IPS-18a (cell line): ENCODE measurements around the gene KIFC3.

Source experiments
- H3K27ac ChIP-seq: one replicate; pipeline ENCODE4 v1.5.1; 2013; ENCODE audit warnings: low read length
- H3K27me3 ChIP-seq: one replicate; pipeline ENCODE4 v1.6.1; 2013; ENCODE audit warnings: mild to moderate bottlenecking, low read length; ENCODE audit not compliant: control insufficient read depth, insufficient read depth
- H3K36me3 ChIP-seq: one replicate; pipeline ENCODE4 v1.6.1; 2013; ENCODE audit warnings: low read depth, low read length; ENCODE audit not compliant: control insufficient read depth
- H3K4me1 ChIP-seq: one replicate; pipeline ENCODE4 v1.6.1; 2013; ENCODE audit warnings: low read depth, low read length; ENCODE audit not compliant: control insufficient read depth
- H3K4me3 ChIP-seq: one replicate; pipeline ENCODE4 v1.5.1; 2013; ENCODE audit warnings: low read length
- H3K9ac ChIP-seq: one replicate; pipeline ENCODE4 v1.6.1; 2013; ENCODE audit warnings: mild to moderate bottlenecking, low read length, moderate library complexity
- H3K9me3 ChIP-seq: one replicate; pipeline ENCODE4 v1.6.1; 2013; ENCODE audit warnings: low read depth, low read length; ENCODE audit not compliant: control insufficient read depth

Gene KIFC3

DNA sequence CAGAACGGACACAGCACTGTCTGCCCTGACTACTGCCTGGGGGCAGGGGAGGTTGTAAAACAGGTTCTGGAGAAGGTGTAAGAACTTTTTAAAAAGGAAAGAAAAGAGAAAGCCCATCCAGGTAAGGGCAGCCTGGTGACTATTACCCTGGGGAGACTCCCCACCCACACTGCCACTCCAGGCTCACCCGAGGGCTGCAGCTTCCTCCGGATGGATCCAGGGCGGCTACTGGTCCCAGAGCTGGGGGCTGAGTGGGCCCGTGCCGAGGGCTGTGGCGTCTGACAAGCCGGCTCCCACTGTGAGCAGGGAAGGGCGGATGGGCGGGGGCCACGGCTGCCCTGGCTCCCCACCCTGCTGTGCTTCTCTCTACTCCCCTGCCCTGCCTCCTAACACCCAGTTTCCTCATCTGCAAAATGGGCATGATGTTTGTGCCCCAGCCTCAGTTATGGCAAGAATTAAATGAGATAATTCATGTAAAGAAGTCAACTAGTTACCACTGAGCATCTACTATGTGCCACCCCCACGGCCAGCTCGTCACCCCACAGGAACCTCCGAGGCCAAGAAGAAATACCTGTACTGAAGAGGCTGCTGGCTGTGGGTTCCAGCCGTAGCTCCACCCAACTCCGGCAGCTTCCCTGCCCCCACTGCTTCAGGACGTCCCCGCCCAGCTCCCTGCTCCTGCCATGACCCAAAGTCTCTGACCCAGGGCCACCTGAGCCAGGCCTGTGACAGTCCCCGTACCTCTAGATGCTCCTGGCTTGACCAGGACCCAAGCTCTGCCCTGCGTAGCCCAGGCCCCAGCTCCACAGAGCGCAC lies 42.5 kb downstream of the KIFC3 start:
- Histone ChIP-seq H3K36me3 (peaks cover 11% of the 10 kb centered on the region), H3K4me3 (no peak overlapping the region), H3K9ac (no peak overlapping the region), H3K27ac (no peak overlapping the region), H3K27me3 (no peaks in the 10 kb centered on the region), H3K9me3 (no peaks in the 10 kb centered on the region), H3K4me1 (no peaks in the 10 kb centered on the region)

DNA sequence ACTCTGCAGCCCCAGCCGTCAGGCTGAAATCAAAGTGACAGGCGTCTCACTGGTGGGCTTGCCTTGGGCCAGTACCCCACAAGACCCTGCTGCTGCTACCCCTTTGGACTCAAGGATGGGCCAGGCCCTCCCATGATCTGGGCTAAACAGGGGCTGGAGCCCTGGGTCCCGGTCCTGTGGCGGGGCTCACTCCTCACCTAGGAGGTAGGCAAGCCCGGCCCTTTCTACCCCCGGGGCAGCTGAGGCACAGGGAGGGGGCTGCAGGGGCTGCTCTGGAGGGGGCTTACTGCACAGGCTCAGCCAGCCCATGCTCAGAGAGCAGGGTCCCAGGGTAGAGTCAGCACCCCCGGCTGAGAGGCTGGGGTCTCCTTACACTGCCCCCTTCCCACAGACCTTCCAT lies 43.2 kb downstream of the KIFC3 start:
- Histone ChIP-seq H3K27me3 (no peaks in the 10 kb centered on the region), H3K9me3 (no peaks in the 10 kb centered on the region), H3K4me3 (no peak overlapping the region), H3K4me1 (no peaks in the 10 kb centered on the region), H3K27ac (no peak overlapping the region), H3K9ac (no peak overlapping the region), H3K36me3 (peaks cover 11% of the 10 kb centered on the region)

DNA sequence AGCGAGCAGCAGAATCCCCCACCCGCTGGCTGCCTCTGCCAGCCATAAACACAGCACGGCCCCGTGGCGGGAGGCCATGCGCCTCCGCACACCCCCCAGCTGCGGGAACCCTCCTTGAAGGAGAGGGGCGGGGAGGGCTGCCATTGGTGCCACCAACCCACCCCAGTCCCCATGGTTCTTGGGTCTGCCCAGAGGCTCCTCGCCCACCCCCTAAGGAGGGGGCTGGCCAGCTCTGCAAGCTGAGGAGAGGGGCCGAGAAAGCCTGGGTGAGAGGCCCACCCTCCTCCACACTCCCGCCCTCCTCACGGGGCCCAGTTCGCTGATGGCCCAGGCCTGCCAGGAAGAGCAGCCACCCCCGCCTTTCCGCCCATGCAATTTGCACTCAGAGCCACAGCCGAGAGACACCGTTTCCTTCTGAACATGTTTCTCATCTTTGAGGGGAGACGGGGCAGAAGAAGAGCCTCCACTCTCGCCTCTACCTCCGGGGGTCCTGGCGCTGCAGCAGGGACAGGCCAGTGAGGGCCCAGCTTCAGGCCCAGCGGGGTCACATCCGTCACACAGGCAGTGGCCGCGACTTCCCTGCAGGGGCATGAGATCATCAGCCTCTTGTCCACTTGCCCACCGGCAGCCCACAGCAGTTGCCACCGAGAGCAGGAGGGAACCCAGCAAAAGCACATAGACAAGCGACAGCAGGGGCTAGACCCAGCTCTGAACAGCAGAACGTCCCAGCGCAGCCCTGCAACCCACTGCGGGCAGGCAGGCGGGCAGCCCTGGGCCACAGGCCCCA lies 43.8 kb downstream of the KIFC3 start:
- Histone ChIP-seq H3K36me3 (peaks cover 11% of the 10 kb centered on the region), H3K27me3 (no peaks in the 10 kb centered on the region), H3K4me1 (no peaks in the 10 kb centered on the region), H3K9me3 (no peaks in the 10 kb centered on the region), H3K27ac (no peak overlapping the region), H3K4me3 (no peak overlapping the region), H3K9ac (no peak overlapping the region)

DNA sequence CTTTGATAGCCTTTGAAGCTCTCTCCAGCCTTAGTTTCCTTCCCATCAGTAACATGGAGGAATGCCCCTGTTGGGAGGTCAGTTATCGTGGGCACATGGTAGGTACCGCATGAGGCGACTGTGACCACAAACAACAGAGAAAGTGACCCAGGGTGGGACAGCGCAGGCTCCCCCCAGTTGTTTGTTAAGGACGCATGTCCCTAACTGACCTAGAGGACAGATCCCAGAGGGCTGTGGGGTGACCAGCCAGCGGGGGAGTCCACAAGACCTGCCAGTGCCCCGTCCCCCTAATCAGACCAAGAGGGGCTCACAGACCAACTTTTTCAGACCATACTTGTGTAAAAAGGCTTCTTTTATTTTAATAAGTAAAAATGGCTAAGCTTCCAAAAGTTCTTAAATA lies 44.4 kb downstream of the KIFC3 start:
- no peak overlapping the region for H3K4me3 ChIP-seq
- peaks cover 11% of the 10 kb centered on the region for H3K36me3 ChIP-seq
- no peaks in the 10 kb centered on the region for H3K27me3 ChIP-seq
- H3K9me3 ChIP-seq = no peaks in the 10 kb centered on the region
- H3K9ac ChIP-seq = no peak overlapping the region
- H3K27ac ChIP-seq = no peak overlapping the region
- no peaks in the 10 kb centered on the region for H3K4me1 ChIP-seq

DNA sequence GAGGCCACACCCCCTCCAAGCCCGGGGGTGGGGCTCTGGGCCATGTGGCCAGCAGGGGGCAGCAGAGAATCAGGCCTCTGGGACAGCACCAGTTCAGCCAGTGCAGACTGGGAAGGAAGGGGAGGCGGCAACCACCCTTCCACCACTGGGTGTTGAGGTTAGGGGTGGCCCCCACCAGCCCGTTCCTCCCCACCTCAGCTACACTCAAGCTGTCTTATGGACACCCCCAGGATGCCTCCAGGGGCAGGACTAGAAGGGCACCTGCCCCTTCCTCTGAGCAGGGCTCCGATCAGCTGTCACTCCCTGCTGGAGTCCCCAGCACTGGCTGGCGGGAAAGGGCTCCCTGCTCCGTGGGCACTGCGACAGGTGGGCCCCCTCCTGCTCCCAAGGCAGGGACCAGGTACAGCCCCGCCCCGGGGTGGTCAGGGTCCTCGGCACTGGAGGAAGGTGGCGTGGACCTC lies 44.9 kb downstream of the KIFC3 start:
- H3K4me3 ChIP-seq = no peak overlapping the region
- H3K4me1 ChIP-seq = no peaks in the 10 kb centered on the region
- no peaks in the 10 kb centered on the region for H3K9me3 ChIP-seq
- H3K36me3 ChIP-seq = peaks cover 11% of the 10 kb centered on the region
- no peak overlapping the region for H3K9ac ChIP-seq
- no peak overlapping the region for H3K27ac ChIP-seq
- no peaks in the 10 kb centered on the region for H3K27me3 ChIP-seq

DNA sequence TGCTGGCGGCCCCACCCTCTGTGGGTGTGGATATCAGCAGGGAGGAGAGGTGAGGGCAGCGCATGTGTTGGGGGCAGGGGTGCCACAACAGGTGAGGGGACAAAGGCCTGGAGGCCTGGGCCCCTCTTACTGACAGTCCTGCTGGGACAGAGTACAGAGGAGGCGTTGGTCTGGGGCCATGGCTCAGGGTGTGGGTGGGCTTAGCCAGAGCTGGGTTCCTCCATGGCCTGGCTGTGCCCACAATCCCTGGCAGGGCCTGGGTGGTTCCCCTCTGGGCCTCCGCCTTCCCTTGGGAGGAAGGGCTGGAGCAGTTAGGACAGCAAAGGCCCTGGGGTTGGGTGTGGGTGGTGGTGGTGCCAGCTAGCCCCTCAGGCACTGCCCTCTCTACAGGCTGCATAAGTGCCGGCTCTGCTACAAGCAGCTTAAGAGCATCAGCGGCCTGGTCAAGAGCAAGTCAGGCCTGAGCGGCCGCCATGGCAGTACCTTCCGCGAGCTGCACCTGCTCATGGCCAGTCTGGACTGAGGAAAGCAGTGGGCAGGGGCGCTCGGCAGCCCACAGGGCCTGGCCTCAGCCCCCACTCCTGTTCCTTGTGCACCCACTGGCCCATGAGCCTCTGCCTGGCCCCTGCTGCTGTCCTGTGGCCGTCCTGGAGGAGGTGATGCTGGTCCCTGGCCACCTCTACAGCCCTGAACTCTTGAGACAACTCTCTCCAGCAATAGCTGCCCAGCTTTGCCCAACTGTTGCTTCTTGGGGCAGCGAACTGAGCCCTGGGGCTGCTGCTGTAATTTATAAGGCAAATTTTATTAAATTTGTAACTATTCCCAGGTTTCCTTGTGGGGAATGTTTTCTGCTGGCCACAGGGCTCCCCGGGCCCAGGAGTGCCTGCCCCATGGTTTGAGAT lies 45.6 kb downstream of the KIFC3 start:
- Histone ChIP-seq H3K9ac (no peak overlapping the region), H3K4me1 (no peaks in the 10 kb centered on the region), H3K27me3 (no peaks in the 10 kb centered on the region), H3K36me3 (peaks cover 16% of the 10 kb centered on the region), H3K4me3 (no peak overlapping the region), H3K9me3 (no peaks in the 10 kb centered on the region), H3K27ac (no peak overlapping the region)

DNA sequence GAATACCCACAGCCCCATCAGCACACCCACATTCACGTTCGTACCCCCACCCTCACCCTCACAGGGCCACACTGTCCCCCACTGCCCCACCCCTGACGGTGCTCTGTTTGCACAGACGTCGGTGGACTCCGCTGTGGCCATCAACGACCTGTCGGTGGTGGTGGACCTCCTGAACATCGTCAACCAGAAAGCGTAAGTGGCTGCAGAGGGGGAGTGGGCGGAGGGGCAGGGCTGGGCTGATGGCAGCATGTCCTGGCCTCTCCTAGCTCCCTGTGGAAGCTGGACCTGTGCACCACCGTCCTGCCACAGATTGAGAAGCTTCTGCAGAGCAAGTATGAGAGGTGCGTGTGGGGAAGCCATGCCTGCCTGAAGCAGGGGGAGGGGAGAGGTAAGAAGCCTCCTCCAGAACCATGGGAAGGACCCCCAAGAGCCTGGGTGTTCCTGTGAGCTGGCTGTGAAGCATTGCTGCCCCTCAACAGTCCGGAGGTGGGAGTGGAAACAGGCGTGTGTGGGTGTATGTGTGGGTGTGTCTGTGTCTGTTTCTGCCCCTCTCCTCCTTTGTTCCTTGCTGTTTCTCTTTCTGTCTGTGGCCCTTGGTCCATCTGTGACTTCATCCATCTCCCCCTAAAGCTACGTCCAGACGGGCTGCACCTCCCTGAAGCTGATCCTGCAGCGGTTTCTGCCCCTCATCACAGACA lies 46.4 kb downstream of the KIFC3 start:
- H3K9me3 ChIP-seq = no peaks in the 10 kb centered on the region
- H3K9ac ChIP-seq = no peak overlapping the region
- no peaks in the 10 kb centered on the region for H3K27me3 ChIP-seq
- no peak overlapping the region for H3K27ac ChIP-seq
- H3K4me3 ChIP-seq = no peak overlapping the region
- peaks cover 23% of the 10 kb centered on the region for H3K36me3 ChIP-seq
- H3K4me1 ChIP-seq = no peaks in the 10 kb centered on the region

DNA sequence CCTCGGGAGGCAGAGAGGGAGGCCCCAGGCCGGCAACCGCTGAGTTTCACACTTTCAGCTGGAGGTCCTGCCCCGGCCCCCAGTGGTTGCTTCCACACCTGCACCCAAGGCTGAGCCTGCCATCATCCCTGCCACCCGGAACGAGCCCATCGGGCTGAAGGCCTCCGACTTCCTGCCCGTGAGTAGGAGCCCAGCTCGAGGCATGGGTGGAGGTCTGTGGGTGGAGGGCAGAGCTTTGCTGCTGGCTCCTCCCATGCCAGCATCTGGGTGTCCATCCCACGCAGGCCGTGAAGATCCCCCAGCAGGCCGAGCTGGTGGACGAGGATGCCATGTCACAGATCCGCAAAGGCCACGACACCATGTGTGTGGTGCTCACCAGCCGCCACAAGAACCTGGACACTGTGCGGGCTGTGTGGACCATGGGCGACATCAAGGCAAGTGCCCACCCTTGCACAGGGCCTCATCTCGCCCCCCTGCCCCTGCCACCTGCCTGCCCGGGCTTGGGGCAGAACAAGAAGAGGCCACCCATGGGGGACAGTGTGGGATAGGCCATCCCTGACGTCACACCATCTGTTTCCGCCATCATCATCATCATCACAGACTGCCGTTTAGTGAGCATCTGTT lies 47.1 kb downstream of the KIFC3 start:
- H3K27me3 ChIP-seq = no peaks in the 10 kb centered on the region
- H3K4me3 ChIP-seq = no peak overlapping the region
- no peak overlapping the region for H3K27ac ChIP-seq
- H3K9ac ChIP-seq = no peak overlapping the region
- H3K4me1 ChIP-seq = no peaks in the 10 kb centered on the region
- H3K9me3 ChIP-seq = no peaks in the 10 kb centered on the region
- peaks cover 23% of the 10 kb centered on the region for H3K36me3 ChIP-seq

DNA sequence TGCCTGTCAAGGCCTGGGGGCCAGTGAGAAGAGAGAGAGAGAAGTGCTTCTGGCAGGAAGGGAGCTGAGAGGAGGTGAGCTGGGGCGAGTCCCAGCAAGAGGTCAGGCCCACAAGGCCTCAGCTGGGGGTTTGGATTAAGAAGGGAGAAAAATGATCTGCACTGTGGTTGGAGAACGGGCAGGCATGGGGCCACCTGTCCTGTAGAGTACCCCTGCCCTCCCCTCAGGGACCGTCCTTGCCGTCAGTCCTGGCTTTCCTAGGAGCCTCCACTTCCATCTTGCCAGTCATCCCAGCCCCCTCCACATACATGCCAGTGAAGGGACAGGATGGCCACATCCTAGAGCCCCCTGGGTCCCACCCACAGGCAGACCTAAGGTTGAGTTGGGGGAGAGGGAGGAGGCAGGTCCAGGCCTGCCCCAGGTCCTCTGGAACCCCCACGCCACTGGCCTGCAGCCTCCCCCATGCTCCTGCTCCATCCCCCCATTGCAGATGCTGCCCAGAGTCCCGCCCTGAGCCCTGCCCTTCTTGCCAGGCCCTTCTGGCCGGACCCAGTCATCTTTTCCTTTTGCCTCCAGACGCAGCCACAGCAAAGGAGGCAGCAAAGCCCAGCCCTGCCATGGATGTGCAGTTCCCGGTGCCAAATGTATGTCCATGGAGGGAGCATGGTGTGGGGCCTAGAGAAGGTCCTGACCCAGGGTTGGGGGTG lies 47.8 kb downstream of the KIFC3 start:
- Histone ChIP-seq H3K27me3 (no peaks in the 10 kb centered on the region), H3K9ac (no peak overlapping the region), H3K4me1 (no peaks in the 10 kb centered on the region), H3K36me3 (peaks cover 23% of the 10 kb centered on the region), H3K4me3 (no peak overlapping the region), H3K9me3 (no peaks in the 10 kb centered on the region), H3K27ac (no peak overlapping the region)
